Tibial artery (tissue), 4 donors: Measurements from ENCODE around the gene PCNX1.

Source experiments
- DNase-seq, 2 donors: peaks; one replicate each; pipeline ENCODE4 v3.0.0-alpha.2; 2019
- H3K27ac ChIP-seq, 2 donors: fragments of 200-600 bp; sonication (generic) in 1 of 2; 1 replicate in 1 of 2; 2 replicates in 1 of 2; pipeline ENCODE4 v1.5.1; 2018 to 2019; ENCODE audit warnings: mild to moderate bottlenecking in 1 of 2
- H3K27me3 ChIP-seq, 2 donors: fragments of 200-600 bp; sonication (generic) in 1 of 2; one replicate each; pipeline versions ENCODE4 v1.5.1 to v1.6.0; 2016 to 2019
- H3K36me3 ChIP-seq, 3 donors: fragments of 200-600 bp; sonication (generic) in 2 of 3; one replicate each; pipeline ENCODE4 v1.5.1; 2016 to 2019; ENCODE audit warnings: mild to moderate bottlenecking in 2 of 3
- H3K4me1 ChIP-seq, 4 donors: fragments of 200-600 bp; sonication (generic) in 2 of 4; 1 replicate in 3 of 4; 2 replicates in 1 of 4; pipeline ENCODE4 v1.5.1; 2016 to 2019
- H3K4me3 ChIP-seq, 2 donors: fragments of 200-600 bp; sonication (generic) in 1 of 2; 1 replicate in 1 of 2; 2 replicates in 1 of 2; pipeline ENCODE4 v1.5.1; 2018 to 2019; ENCODE audit warnings: mild to moderate bottlenecking in 2 of 2
- H3K9me3 ChIP-seq, 3 donors: fragments of 200-600 bp; sonication (generic) in 1 of 3; one replicate each; pipeline ENCODE4 v1.5.1; 2016 to 2019
- intact Hi-C: fragments of 100-400 bp; cut with DNase I; formaldehyde crosslinking; loops from one replicate; pipeline ENCODE4 v1.15.0; 2023; ENCODE audit warnings: low total_unique reads
- TF ChIP-seq, protein P1 (sequence below), 2 experiments: fragments of 200-600 bp in 1 of 2; fragments of 450-650 bp in 1 of 2; IDR thresholded peaks; one replicate each; pipeline ENCODE4 v1.5.1; 2017 to 2019; ENCODE audit warnings: antibody characterized with exemption in 2 of 2, mild to moderate bottlenecking in 1 of 2, moderate library complexity in 1 of 2

Gene PCNX1

DNA sequence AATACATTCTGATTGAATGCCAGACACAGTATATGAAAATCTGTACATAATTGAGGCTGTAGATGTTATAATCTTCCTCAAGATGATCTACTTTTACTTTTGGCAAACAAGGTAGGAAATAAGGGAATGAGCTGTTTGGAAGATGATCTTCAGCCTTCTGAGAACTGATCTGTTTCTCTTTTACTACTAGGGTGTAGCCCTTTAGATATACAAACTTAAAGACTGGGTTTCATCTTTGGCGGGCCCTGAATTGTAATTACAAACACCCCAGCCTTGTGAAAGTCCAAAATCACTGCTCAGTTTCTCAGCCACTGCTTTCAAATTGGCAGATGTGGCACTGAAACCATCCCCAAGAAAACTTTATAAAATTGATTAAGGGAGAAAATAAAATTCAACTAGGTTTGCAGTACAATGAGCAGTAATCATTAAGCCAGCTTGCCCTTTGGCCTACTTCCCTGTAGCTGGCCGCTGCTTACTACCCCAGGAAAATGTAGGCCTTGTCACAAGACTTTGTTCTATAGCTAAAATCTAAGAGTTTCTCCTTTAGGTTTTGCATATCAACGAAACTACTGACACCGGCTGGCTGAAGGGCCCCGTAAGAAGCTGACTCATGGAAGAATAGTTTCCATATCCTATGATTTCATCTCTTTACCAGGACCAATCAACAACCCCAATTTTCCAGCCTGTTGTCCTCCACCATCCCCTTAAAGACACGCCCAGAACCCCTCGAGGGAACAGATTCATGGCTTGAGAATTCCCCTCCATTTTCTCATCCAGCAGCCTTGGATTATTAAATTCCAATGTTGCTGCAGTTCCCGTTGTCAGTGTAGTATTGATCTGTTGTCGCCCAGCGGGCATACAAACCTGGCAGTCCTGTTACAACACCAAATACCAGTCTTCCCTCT, 210.8 kb downstream of the PCNX1 start:
- TF ChIP-seq, protein P1, sequence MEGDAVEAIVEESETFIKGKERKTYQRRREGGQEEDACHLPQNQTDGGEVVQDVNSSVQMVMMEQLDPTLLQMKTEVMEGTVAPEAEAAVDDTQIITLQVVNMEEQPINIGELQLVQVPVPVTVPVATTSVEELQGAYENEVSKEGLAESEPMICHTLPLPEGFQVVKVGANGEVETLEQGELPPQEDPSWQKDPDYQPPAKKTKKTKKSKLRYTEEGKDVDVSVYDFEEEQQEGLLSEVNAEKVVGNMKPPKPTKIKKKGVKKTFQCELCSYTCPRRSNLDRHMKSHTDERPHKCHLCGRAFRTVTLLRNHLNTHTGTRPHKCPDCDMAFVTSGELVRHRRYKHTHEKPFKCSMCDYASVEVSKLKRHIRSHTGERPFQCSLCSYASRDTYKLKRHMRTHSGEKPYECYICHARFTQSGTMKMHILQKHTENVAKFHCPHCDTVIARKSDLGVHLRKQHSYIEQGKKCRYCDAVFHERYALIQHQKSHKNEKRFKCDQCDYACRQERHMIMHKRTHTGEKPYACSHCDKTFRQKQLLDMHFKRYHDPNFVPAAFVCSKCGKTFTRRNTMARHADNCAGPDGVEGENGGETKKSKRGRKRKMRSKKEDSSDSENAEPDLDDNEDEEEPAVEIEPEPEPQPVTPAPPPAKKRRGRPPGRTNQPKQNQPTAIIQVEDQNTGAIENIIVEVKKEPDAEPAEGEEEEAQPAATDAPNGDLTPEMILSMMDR (IDR thresholded peaks at IDR 0.05) = no peak
- DNase-seq = no peak
- Histone ChIP-seq H3K4me1 (peaks cover 0 to 16% (median 0%) of the 10 kb centered on the region in 4 donors), H3K36me3 (no peaks in the 10 kb centered on the region), H3K9me3 (peaks cover 0 to 4% (median 0%) of the 10 kb centered on the region in 3 donors), H3K4me3 (no peak overlapping the region), H3K27ac (no peak overlapping the region), H3K27me3 (no peaks in the 10 kb centered on the region)
- intact Hi-C loops = no loop called here

DNA sequence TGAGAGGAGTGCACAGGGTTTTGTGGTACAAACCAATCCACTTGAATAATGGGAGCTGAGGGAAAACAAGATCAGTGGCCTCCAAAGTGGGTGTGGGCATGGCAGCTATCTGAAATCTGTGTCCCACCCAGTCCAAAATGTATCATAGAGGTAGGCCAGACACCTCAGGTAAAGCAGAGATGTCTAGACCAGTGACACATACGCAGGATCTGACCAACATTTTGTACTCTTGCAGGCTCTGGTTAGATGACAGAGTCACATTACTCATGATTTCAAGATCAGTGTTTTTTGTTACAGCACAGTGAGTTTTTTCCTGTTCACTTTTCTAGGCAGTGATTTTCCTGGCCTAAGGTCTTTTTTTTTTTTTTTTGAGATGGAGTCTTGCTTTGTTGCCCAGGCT, 211.8 kb downstream of the PCNX1 start:
- TF ChIP-seq, protein P1 (IDR thresholded peaks at IDR 0.05) = no peak
- Histone ChIP-seq H3K4me1 (peaks cover 0 to 16% (median 0%) of the 10 kb centered on the region in 4 donors), H3K36me3 (no peaks in the 10 kb centered on the region), H3K27ac (no peak overlapping the region), H3K4me3 (no peak overlapping the region), H3K9me3 (peaks cover 0 to 4% (median 0%) of the 10 kb centered on the region in 3 donors), H3K27me3 (no peaks in the 10 kb centered on the region)
- intact Hi-C loops = no loop called here
- DNase-seq = no peak

DNA sequence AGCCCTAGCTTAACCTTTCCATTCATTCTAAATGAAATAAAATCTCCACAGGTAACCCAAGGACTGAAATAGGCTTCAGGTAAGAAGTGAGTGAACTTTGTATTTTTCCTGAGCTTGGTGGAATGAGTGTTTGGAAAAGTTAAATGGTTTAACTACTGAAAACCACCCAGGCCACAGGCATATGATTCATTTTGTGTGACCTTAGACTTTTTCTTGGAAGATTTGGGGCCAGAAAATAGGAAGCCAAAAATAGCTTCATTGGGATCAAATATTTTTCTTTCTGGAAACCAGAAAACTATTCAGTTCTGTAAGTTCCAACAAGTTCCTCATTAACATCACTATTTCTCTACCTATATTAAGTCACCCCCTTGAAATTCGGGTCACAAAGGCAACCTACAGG, 212.6 kb downstream of the PCNX1 start:
- H3K9me3 ChIP-seq = peaks cover 0 to 4% (median 0%) of the 10 kb centered on the region in 3 donors
- H3K36me3 ChIP-seq = no peaks in the 10 kb centered on the region
- peaks cover 0 to 16% (median 0%) of the 10 kb centered on the region in 4 donors for H3K4me1 ChIP-seq
- DNase-seq = no peak
- TF ChIP-seq, protein P1 (IDR thresholded peaks at IDR 0.05) = no peak
- no peaks in the 10 kb centered on the region for H3K27me3 ChIP-seq
- no peak overlapping the region for H3K4me3 ChIP-seq
- intact Hi-C loops = no loop called here
- H3K27ac ChIP-seq = no peak overlapping the region

DNA sequence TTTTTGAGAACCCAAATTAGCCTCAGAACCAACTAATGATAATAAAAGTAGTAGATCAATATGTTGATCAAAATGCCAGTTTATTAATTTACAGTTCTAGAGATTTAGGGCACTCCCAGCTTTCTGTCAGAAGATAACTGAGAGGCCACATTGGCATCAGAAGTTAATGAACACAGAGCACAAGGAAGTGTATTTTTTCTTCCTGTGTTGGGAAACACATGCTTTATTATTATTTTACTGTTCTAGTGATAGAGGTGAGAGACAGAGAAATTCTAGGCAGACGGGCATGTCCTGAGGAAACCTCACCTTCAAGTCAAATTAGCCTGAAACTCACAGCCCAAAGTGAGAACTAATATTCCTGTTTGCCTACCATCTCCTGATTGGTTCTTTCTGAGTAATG, 213.7 kb downstream of the PCNX1 start:
- no peak overlapping the region for H3K27ac ChIP-seq
- H3K4me1 ChIP-seq = peaks cover 0 to 16% (median 0%) of the 10 kb centered on the region in 4 donors
- intact Hi-C loops = no loop called here

DNA sequence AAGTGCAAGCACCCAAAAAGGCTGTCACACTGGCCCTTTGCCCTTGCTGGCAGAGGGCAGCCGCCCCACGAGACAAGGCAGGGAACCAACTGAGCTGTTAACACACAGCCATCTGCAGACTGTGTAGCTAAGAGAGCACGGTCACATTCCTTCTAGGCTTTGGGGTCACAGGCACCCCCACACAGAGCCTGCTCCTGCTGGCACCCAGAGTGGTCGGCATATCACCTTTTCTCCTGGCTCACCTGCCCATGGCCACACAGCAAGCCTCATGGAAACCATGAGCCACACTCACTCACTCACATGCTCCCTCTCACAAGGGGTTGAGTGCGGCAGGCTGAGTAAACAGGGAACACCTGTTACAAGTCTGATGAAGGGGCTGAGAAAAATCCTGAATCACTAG, 214.5 kb downstream of the PCNX1 start:
- no peak for DNase-seq
- no peak overlapping the region for H3K27ac ChIP-seq
- H3K27me3 ChIP-seq = no peaks in the 10 kb centered on the region
- H3K9me3 ChIP-seq = peaks cover 0 to 4% (median 0%) of the 10 kb centered on the region in 3 donors
- no peaks in the 10 kb centered on the region for H3K36me3 ChIP-seq
- TF ChIP-seq, protein P1 (IDR thresholded peaks at IDR 0.05) = no peak
- H3K4me1 ChIP-seq = peaks cover 0 to 16% (median 0%) of the 10 kb centered on the region in 4 donors
- H3K4me3 ChIP-seq = no peak overlapping the region
- intact Hi-C loops = loop anchor here (1.0 kb wide), 1 partner anchor 41 kb away; no protein-coding TSS in a partner anchor

More for the DNA sequence above, 213.7 kb downstream of the PCNX1 start:
- TF ChIP-seq, protein P1 (IDR thresholded peaks at IDR 0.05) = no peak
- no peak for DNase-seq
- H3K9me3 ChIP-seq = peaks cover 0 to 4% (median 0%) of the 10 kb centered on the region in 3 donors
- H3K4me3 ChIP-seq = no peak overlapping the region
- no peaks in the 10 kb centered on the region for H3K27me3 ChIP-seq
- H3K36me3 ChIP-seq = no peaks in the 10 kb centered on the region
